GM21528 (cell line): ENCODE measurements around the gene SLC6A9.

Experiments used
- ATAC-seq: cut with Tn5 transposase; IDR thresholded peaks from one replicate; pipeline ENCODE4 v1.9.1; 2021; ENCODE audit warnings: mild to moderate bottlenecking, moderate library complexity; ENCODE audit not compliant: unreplicated experiment, low FRiP score

SLC6A9 gene

DNA sequence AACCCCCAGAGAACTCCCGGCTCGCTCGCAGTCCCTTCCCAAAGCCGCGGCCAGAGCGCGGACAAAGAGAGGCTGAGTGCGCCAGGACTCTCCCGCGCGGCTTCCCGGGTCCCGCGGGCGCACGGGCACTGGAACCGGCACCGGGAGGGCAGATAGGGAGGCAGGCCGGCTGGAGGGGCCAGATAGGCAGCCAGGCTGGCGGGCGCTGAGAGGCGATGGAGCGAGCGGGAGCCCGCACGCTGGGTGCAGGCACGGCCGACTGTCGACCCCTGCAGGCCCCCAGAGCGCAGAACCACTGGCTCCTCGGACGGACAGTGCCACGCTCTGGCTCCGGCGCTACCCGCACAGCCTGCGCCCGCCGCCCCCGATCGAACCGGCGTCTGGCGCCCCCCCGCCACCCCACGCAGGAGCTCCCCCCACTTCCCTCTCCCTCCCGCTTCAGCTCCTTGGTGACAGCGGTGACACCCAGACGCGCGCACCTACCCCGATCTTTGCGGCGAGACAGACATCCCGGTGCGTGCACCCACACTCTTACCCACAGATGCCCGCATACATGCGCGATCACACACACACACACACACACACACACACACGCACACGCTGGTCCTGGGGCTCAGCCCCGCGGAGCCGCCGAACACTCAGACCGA lies 534 bp downstream of the SLC6A9 start:
- peak; percentile 17 for ATAC-seq

DNA sequence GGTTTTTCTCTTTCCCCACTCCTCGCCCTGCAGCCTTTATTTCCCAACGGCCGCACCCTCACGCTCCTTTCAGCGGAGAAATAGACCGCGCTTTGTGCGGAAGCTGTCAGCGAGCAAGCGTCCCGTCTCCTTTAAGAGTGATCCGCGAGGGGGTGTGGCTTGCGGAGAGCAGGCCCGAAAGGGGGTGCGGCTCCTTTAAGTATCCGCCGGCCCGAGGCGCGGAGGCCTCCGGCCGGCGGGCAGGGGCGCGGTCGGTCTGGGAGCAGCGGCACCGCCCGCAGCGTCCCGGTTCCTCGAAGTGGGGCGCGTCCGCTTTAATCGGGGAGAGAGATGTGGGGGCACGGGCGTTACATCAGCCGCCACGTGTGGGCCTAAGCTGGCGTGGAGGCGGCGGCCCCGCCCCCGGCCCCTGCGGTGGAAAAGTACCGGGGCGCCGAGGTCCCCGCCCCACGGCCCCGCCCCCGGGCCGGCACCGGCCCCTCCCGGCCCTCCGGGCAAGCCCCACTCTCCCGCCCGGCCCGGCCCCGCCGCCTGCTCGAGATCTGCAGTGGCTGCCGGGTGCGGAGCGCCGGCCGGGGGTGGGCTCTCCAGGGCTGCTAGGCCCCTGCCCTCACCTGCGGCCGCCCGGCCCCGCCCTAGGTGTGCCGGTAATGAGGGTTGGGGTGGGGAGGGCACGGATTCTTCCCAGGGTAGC lies 1.2 kb downstream of the SLC6A9 start:
- ATAC-seq, result peak; percentile 73

DNA sequence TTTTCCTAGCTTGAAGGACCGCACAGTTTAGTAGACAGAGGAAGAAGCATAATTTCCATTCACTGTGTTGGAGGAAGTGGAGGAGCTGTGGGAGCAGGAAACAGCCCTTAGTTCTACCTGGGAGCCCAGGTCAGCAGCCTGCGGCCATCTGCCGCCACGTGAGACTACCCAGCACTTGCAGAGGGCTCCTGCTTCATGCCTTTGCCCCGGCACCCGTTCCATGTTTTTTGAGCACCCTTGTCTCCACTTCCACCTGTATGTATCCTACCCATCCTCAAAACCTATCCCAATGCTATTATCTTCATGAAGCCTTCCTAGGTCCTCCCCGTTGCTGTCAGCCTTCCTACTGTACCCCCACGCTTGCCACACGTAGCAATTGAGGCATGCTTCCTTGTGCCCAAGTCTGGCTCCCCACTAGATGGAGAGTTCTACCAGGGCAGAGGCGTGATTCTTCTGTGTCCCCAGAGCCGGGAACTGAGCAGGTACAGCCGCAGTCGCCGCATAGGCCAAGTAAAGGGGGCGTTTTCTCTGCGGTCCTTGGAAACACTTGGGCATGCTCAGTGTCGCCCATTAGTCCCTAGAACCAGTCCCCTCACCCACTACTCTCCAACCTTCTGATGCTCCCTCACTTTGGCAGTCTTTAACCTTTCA lies 1.9 kb downstream of the SLC6A9 start:
- peak; percentile 35 for ATAC-seq

DNA sequence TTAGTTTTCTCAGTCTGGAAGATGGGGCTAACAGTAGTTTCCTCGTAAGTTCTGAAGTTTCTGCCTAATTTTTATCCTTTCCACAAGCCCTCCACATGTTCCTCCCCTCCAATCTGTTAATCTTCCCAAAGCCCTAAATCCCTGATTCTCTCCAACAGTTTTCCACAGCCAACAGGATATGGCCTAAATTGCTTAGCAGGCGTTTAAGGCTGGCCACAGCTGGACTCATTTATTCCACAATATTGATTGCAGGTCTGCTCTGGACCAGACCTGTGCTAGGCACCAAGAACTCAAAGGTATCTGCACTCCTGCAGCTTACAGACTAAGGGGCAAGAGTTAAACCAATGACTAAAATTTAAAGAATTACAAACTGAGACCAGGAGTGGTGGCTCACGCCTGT lies 3.9 kb downstream of the SLC6A9 start:
- no peak for ATAC-seq

DNA sequence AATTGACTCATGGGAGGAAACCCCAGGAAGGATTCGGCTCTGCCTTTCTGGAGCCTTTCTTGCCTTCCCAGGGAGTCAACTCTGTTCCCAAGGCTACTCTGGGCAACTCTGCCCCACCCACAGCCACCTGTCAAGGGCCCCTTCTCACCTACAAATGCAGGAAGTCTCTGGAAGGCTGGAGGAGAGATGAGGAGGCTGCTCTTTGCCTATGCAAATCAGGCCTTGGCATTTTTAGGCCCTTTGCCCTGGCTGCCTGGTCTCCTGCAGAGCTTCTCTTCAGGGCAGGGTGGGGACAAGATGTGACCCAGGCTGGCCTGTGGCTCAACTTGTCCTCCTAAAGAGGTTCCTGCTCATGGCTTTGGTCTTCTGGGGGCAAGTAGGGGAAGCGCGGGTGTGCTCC lies 5.4 kb downstream of the SLC6A9 start:
- no peak for ATAC-seq

DNA sequence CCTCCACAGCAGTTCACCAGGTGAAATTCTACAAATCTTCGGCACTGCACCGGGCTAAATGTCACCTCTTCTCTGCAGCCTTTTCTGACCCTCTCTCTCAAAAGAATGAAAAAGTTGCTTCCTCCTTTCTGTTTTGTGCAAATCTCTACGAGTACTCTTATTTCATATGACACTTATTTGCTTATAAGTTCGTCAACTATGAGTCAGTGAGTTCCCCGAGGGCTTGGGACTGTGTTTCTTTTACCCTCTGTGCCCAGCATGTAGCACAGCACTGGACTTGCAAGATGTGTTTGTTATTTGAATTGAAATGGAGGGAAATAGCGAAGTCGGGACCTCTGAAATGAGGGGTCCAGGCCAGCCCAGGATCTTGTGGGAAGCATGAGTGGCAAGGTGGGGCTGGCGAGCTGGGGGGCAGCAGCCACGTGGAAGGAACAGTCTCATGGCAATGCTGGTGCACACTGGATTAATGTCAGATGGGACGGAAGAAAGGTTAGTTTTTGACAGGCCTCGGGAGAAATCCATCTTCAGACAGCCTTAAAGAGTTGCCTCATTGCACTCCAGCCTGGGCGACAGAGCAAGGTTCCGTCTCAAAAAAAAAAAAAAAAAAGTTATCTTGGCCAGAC lies 6.2 kb downstream of the SLC6A9 start:
- no peak for ATAC-seq

DNA sequence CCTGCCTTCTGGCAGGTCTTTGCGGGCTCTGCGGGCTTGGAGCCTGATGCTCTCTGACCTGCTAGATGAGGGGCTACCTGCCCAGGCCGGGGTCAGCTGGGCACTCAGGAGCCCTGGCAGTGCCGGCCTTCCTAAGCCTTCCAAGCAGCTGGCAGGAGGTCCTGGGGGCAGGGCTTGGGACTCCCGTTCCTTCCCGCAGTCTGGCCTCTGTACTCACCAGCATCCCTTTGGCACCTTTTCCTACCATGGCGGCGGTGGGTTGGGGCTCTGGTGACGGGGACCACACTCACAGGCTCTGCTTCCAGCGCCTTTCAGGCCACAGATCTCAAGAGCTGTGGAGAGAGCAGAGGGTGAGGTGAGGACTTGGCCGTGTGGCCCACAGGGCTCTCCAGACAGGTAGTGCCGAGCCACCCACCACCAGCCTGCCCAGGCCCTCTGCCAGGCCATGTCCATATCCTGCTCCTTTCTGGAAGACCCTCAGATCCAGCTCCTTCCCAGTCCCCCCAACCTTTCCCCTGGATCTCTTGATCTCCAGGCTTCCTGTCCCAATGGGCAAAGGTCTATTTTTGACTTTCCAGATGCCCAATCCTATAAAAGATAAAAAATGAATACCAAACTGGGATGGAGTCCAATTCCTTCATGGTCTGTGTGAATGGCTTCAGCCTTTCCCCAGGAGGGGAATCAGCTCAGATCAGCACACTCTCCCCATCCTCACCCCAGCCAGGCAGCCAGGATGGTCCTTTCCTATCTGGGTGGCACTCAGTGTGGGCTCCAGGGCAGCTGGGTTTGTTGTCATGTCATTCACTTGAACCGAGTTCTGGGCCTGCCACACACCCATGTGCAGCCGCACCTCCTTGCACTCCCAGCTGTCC lies 7.0 kb downstream of the SLC6A9 start:
- no peak for ATAC-seq

DNA sequence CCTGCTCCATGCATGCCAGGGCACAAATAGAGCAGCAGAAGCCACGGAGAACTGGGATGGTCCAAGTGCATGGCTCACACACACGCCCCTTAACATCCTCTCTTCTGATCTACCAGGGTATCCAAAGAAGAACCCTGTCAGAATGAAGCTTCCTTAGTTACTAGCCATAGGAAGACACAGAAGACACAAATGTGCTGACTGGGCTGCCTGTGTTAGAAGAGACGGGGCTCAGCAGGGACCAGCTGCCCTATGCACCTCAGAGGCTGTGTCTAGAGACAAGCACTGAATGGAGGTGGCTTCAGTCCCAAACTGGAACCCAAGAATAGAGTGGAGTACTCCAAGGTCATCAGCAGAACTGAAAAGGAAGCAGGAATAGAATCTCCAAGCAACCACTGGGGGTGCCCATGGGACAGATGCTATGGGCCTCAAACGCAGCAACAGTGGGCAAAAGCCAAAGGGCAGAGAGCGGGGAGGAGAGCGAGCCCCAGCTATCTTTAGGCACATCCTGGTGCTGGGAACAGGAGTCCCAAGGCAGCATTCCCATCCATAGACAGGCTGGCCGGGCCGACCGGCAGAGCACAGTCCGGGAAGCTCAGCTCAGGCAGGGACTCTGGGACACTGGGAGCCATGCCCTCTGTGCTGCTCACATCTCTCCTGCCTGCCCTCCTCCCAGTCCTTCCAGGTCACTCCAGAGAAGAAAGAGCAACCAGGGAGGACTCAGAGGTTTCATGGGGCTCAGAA lies 9.5 kb downstream of the SLC6A9 start:
- no peak for ATAC-seq

DNA sequence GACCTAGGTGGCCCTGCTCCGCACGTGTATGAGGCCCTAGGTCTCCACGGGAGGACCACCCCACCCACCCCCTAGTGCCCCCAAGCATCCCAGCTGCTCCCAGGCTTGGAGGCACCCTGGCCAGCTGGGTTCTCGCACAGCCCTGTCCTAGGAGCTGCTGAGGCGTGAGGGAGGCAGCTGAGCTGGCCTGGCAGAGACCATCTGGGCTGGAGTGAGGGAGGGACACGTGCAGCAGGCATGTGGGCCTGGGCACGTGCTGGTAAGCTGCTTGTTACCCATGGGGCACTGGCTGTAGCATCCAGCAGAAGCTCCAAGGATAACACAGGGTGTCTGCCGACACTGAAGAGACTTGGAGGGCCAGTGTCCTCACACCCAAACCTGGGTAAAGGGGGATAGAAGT lies 10.1 kb downstream of the SLC6A9 start:
- no peak for ATAC-seq

DNA sequence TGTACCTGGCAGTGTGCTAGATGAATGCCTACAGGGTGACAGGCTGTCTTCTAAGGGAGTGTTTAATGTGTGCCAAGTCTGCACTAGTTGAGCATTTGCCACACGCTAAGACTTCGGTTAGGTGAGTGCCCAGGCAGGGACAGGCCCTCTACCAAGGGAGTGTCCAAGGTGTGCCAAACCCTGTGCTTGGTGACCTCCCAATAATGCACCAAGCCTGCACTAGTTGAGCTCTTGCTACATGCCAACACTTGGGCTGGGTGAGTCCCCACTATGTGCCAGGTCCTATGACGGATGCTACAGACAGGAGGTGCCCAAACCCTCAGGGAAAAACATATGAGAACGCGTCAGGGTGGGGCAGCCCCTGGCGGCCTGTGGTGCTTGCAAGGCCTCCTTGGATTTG lies 10.8 kb downstream of the SLC6A9 start:
- ATAC-seq, result no peak

DNA sequence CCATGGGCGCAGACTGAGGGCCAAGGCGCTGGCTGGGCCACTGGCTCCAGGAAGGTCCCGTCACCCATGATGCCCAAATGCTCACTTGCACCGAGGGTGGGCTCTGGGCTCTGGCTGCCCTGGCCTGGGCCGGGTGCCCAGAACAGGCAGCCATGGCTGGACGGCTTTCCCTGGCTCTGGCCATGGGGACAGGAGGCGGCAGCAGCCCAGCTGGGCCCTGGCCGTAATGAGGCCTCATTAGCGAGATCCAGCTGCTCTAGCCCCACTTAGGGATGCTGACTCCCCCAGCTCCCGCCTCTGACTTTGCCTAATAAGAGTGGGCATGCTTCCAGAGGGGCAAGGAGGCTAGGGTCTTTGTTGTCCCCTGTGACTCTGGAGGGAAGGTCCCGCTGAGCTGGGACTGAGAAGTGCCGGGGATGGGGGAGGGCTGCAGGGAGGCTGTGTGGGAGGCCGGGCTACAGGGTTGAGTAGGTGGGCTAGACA lies 11.8 kb downstream of the SLC6A9 start:
- no peak for ATAC-seq

DNA sequence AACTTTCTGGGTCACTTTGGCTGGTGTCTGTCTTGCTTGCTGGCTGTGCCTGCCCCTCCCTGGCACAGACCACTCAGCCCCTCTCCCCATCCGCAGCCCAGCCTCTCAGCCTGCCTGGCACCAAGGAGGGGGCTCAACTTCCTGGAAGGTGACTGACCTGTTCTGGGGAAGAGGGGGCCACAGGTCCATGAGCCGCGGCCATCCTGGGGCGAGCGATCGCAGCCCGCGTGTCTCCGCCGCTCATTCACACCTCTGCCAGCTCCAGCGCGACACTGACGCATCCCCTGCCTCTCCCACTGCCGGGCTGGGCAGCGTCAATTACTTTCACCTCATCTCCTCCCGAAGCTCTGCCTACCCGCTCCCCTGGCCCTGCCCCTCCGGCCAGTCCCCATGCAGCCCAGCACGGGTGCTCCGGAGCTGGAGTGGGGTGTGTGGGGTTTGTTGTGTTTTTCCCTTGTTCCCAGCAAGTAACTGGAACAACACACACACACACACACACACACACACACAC lies 14.3 kb downstream of the SLC6A9 start:
- no peak for ATAC-seq

DNA sequence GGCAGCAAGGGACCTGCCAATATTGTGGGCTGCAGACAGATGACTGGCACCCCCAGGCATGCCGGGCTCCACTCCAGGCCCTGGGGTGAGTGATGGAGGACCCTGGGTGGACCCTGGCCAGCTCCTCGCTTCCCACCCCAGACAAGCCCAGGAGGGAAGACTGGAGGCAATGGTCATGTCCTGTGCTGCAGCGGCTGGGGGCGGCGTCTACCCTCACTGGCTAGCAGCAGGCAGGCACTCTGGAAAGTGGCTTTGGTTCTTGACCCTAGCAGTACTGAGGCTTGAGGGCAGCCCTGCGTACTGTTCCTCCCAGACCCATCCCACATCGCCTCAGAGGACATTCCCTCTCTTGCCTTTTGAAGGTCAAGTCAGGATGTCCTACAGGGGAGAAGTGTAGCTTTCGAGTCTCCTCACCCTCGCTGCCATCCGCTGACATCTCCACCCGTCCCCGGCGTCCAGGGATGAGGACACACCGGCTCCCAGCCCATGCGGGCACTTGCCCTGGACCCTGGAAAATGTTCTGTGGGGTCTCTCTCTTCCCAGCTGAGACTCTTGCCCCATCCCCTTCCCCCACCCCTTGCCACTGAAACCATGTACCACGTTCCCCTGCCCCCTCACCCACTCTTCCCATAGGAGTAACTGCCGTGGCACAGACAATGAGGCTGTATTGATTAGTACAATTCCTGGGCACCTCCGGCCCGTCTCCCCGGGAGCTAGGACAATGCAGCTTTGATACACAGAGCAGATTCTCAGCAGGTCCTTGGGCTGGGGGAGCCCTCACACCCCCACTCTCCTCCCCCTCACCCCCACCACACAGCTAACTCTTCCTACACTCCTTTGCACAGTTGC lies 15.0 kb downstream of the SLC6A9 start:
- ATAC-seq, result no peak

DNA sequence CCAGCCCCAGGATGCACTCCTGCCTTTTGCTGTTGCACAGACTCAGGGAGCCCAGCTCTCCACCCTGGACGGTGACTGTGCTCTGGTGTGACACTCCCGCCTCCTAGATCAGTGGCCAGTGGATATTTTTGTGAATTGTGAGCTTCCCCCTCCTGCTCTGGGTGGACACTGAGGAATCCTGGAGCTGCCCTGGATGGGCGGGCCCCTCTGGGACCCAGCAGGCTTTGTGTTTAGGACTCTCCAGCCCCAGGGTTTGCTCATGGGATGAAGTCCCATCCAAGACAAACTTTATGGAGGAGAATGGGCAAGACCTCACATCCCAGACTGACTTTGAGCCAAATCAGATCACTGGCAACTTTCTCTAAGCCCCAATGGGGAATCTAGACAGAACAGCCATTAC lies 16.1 kb downstream of the SLC6A9 start:
- ATAC-seq, result no peak

DNA sequence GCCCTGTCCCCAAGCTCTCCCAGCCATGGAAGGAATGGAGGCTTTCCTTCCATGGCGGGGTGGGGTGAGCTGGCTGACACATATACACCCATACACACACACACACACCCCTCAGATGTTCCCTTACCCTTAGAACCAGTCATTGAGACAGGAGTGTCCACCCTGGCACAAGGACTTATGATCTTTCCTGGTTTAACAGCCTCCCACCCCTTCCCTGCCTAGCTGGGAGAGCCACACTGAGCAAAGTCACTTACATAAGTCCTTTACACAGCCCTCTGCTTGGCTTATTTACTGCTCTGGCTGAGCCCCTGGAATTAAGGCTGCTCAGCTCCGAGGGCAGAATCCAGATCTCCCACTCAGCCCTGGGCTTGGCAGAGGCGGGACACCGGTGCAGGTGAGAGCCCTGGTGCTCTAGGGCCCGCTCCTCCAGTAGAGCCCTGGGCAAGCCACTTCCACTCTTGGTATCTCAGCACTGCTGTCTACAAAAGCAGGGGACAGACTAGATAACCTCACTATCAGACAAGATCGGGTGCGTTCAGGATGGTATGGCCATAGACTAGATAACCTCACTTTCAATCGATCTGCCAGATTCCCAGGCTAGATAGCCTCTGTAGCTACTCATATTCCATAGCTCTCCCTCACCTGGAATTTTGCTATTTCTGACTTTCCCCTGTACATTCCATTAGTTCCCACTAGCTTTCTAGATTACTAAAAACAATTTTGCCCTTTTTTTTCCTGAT lies 16.7 kb downstream of the SLC6A9 start:
- no peak for ATAC-seq

DNA sequence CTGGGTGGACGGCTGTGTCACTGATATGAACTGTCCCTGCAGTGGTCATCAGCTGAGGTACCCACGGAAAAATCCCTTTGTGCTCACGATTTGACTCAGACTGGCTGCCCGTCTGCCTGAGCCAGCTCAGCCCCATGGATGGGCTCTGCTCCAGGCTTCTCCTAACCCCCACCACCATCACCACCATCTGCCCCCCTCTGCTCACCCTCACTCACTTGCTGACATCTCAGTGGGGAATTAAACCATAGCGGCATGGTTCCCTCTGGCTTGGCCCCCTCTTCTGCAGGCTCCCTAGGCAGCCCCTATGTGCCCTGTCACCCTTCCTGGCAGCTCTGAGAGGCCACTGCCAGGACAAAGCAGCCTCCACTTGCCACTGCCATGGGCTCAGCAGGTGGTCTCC lies 17.3 kb downstream of the SLC6A9 start:
- no peak for ATAC-seq

DNA sequence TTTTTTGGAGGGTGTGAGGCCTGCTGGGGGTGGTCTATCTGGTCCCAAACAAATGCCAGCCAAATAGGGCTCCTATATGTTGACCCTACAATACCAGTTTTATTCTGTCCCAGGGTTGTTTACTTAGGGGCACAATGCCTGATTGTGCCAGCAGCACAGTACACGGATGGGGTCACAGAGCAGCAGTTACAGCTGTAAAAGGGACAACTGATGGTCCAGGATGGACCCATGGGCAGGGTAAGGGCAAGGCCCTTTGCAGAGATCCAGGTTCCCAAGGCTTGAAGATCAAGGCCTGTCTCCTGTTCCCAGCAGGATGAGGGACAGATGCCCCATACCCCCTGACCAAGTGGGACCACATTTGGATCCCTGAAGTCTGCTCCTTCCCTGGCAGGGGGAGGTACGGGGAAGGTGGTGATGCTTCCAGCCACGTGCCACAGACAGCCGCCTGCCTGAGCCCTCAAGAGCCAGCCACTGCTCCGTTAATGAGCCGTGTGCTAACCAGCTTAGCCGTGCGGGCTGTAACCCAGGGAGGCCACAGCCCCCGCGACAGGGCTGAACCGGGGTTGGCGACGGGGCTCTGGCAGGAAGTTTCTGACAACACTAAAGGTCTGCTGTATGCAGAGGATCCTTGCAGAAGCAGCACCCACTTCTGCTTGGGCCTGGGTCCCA lies 18.2 kb downstream of the SLC6A9 start:
- no peak for ATAC-seq
